Uterus (tissue), 4 donors: ENCODE results near the gene GRIN2C. TPM values are rescaled to one million over a fixed set of nuclear protein-coding genes. Genes with fewer than 3 reads are reported as not detected.

Experiments used
- DNase-seq, 2 donors: peaks; one replicate each; pipeline ENCODE4 v3.0.0-alpha.2; 2019 to 2020
- H3K27ac ChIP-seq, 2 donors: fragments of 200-600 bp; sonication (generic); 1 replicate in 1 of 2; 2 replicates in 1 of 2; pipeline ENCODE4 v1.5.1; 2016 to 2018
- H3K27me3 ChIP-seq, 2 donors: fragments of 200-600 bp; sonication (generic); one replicate each; pipeline ENCODE4 v1.5.1; 2018 to 2019; ENCODE audit warnings: control low read depth in 1 of 2
- H3K36me3 ChIP-seq, 2 donors: fragments of 200-600 bp; sonication (generic); one replicate each; pipeline ENCODE4 v1.5.1; 2019; ENCODE audit warnings: control low read depth in 1 of 2
- H3K4me1 ChIP-seq, 2 donors: fragments of 200-600 bp; sonication (generic); one replicate each; pipeline ENCODE4 v1.5.1; 2018 to 2019; ENCODE audit warnings: control low read depth in 1 of 2
- H3K4me3 ChIP-seq, 2 donors: fragments of 200-600 bp; sonication (generic); 1 replicate in 1 of 2; 2 replicates in 1 of 2; pipeline ENCODE4 v1.5.1; 2018 to 2019; ENCODE audit warnings: mild to moderate bottlenecking in 1 of 2
- H3K9me3 ChIP-seq, 2 donors: fragments of 200-600 bp; sonication (generic); one replicate each; pipeline ENCODE4 v1.5.1; 2019; ENCODE audit warnings: control low read depth in 1 of 2
- POLR2A ChIP-seq, 2 donors: fragments of 450-650 bp; IDR thresholded peaks; one replicate each; pipeline ENCODE4 v1.6.1; 2016; ENCODE audit warnings: antibody characterized with exemption in 2 of 2, mild to moderate bottlenecking in 1 of 2, moderate library complexity in 1 of 2
- intact Hi-C: fragments of 100-400 bp; cut with DNase I; formaldehyde crosslinking; loops from one replicate; pipeline ENCODE4 v1.15.1; 2023; ENCODE audit warnings: low total_unique reads
- total RNA-seq, 4 donors: library from RNA; depleted of rRNA in 3 of 4; stranded (reverse); fragments of >200 nt in 3 of 4; gene quantifications; one replicate each; pipeline versions ENCODE4 v1.1.0 to v1.2.4, GENCODE V29; 2014 to 2023
- TF ChIP-seq, protein P1 (sequence below), 4 experiments: fragments of 200-600 bp in 2 of 4; fragments of 450-650 bp in 2 of 4; sonication (generic) in 2 of 4; IDR thresholded peaks; one replicate each; pipeline ENCODE4 v1.5.1; 2016 to 2019; ENCODE audit warnings: antibody characterized with exemption in 4 of 4, mild to moderate bottlenecking in 2 of 4, moderate library complexity in 1 of 4
- donor health status: DM: yes; HTN: yes; CAD: no.

The GRIN2C gene
- total RNA-seq, 4 donors from 2014 or later, result 0.55 to 0.90 TPM; not detected in 2

DNA sequence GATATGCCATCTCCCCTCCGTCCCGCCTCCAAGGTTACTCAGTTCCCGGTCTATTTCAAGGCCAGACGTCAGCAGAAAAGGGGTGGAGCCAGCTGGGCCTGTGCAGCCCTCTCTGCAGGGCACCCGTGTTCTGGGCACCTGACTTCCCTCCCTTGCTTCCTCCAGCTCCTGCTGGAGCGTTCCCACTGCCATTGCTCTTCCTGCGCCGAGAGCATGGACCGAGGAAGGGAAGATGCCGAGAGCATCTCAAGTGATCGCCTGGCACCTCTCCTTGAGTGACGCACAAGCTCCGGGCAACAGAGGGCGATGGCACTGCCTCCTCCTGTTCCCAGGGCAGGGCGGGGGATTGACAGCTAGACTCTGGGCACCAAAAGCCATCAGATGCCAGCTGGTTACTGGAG is 54.1 kb downstream of the GRIN2C start:
- no peaks in the 10 kb centered on the region for H3K4me1 ChIP-seq

DNA sequence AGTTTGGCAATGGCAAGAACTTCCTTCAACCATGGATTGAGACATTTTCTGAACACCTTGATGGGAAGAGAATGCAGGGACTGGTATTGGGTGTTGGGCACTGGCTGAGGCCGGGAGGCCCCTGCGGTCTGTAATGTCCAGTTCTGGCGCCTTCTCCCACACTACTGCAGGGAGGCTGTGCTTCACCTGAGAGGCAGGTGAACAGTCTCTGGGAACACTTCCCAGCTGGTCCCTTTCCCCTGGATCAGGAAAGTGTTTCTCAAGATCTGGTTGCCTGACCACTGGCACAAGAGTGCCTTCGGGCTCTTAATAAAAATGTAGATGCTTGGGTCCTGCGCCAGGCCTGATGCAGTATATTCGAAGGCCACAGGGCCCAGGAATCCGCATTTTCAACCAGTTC is 55.0 kb downstream of the GRIN2C start:
- H3K36me3 ChIP-seq, result no peaks in the 10 kb centered on the region
- TF ChIP-seq, protein P1, sequence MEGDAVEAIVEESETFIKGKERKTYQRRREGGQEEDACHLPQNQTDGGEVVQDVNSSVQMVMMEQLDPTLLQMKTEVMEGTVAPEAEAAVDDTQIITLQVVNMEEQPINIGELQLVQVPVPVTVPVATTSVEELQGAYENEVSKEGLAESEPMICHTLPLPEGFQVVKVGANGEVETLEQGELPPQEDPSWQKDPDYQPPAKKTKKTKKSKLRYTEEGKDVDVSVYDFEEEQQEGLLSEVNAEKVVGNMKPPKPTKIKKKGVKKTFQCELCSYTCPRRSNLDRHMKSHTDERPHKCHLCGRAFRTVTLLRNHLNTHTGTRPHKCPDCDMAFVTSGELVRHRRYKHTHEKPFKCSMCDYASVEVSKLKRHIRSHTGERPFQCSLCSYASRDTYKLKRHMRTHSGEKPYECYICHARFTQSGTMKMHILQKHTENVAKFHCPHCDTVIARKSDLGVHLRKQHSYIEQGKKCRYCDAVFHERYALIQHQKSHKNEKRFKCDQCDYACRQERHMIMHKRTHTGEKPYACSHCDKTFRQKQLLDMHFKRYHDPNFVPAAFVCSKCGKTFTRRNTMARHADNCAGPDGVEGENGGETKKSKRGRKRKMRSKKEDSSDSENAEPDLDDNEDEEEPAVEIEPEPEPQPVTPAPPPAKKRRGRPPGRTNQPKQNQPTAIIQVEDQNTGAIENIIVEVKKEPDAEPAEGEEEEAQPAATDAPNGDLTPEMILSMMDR (IDR thresholded peaks at IDR 0.05), result no peak
- TF ChIP-seq POLR2A (IDR thresholded peaks at IDR 0.05), result no peak
- peak overlapping the region in 1 of 2 donors; percentile 8 for H3K27ac ChIP-seq
- no peaks in the 10 kb centered on the region for H3K9me3 ChIP-seq
- H3K4me1 ChIP-seq, result no peaks in the 10 kb centered on the region
- intact Hi-C loops, result no loop called here
- H3K27me3 ChIP-seq, result no peaks in the 10 kb centered on the region
- H3K4me3 ChIP-seq, result no peak overlapping the region
- DNase-seq, result no peak

More for the DNA sequence above, 54.1 kb downstream of the GRIN2C start:
- Histone ChIP-seq H3K9me3 (no peaks in the 10 kb centered on the region), H3K4me3 (no peak overlapping the region), H3K36me3 (no peaks in the 10 kb centered on the region), H3K27ac (no peak overlapping the region), H3K27me3 (no peaks in the 10 kb centered on the region)
- no peak for DNase-seq
- intact Hi-C loops, result no loop called here
- TF ChIP-seq POLR2A (IDR thresholded peaks at IDR 0.05), result no peak
- TF ChIP-seq, protein P1 (IDR thresholded peaks at IDR 0.05), result no peak

DNA sequence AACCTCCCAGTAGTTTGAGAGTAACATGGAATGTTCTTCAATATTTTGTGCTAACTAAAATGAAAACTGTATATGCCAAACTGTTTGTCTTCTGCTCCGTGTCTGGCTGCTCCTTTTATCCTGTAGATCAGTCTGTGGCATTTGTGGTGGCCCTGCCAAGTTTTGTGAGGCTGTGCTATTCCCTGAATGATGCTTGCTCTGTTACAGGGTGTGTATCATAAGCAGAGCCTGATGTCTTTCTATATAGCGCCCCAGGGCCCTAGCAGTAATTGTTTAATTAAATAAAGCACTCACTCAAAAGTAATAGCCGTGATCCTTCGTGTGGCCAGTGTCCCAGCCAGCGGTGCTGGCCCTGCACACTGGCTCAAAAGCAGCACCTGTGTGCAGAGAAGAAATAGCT is 55.7 kb downstream of the GRIN2C start:
- intact Hi-C loops, result no loop called here
- Histone ChIP-seq H3K4me3 (no peak overlapping the region), H3K9me3 (no peaks in the 10 kb centered on the region), H3K4me1 (no peaks in the 10 kb centered on the region), H3K36me3 (no peaks in the 10 kb centered on the region), H3K27ac (peak overlapping the region in 1 of 2 donors; percentile 8), H3K27me3 (no peaks in the 10 kb centered on the region)
- TF ChIP-seq POLR2A (IDR thresholded peaks at IDR 0.05), result no peak
- TF ChIP-seq, protein P1 (IDR thresholded peaks at IDR 0.05), result no peak
- DNase-seq, result no peak

DNA sequence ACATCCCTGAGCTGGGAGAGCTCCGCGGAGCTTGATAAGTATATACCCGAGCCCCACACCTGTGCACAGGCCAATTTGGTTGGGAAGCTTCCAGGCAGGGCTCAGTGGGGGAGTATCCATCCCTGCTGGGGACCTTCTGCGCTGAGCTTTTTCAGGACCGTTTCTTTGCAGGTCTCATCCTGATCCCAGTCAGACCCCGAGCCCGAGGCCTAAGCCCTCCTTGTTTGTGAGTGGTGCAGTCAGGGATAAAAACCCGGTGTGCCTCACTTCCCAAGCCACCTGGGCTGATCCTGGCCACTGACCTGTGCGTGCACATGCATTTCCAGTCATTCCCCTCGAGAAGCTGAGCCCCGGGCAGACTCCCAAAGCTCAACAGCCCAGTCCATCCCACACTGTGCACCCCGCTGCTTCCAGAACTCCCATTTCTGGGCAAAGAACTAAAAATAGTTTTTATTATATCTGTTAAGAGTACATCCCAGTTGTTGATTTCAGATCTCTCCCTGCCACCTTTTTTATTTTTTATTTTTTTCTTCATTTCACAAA is 56.2 kb downstream of the GRIN2C start:
- Histone ChIP-seq H3K27ac (peak overlapping the region in 1 of 2 donors; percentile 8), H3K4me3 (no peak overlapping the region), H3K27me3 (no peaks in the 10 kb centered on the region), H3K36me3 (no peaks in the 10 kb centered on the region), H3K9me3 (no peaks in the 10 kb centered on the region), H3K4me1 (no peaks in the 10 kb centered on the region)
- TF ChIP-seq, protein P1 (IDR thresholded peaks at IDR 0.05), result no peak
- no peak for TF ChIP-seq POLR2A (IDR thresholded peaks at IDR 0.05)
- intact Hi-C loops, result no loop called here
- peak; percentile 25 to 30 for DNase-seq

DNA sequence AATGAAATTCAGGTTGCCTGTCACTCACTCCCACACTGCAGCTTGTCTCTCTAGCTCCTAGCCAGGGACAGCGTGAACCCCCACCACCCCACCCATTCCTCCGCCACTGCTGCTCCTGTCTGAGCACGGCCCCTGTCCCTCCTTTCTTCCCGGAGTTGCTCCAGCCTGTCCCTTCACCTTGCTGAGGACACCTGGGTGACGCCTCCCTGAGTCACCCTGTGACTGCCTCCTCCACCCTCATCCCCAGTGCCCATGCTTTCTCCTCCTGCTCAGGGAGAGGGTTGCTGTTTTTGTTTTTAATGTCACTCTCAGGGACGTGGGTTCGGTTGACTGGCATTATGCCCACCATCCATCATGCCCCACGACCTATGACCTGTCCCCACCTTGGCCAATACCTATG is 57.8 kb downstream of the GRIN2C start:
- DNase-seq, result no peak
- H3K27ac ChIP-seq, result no peak overlapping the region
- TF ChIP-seq POLR2A (IDR thresholded peaks at IDR 0.05), result no peak
- TF ChIP-seq, protein P1 (IDR thresholded peaks at IDR 0.05), result no peak
- H3K27me3 ChIP-seq, result no peaks in the 10 kb centered on the region
- no peak overlapping the region for H3K4me3 ChIP-seq
- H3K4me1 ChIP-seq, result no peaks in the 10 kb centered on the region
- H3K36me3 ChIP-seq, result no peaks in the 10 kb centered on the region
- no peaks in the 10 kb centered on the region for H3K9me3 ChIP-seq
- intact Hi-C loops, result no loop called here
